H1 (cell line): ENCODE results near the gene GPRIN1. TPM values are rescaled to one million over a fixed set of nuclear protein-coding genes. Genes with fewer than 3 reads are reported as not detected.
"Not testable (repeated sequence)": the region's sequence is repeated elsewhere in the genome, so short reads cannot be mapped to it uniquely, and the experiment has no call there.

Experiments
- CTCF ChIA-PET: fragments of 300-600 bp; sonication (Branson Sonifier 250); formaldehyde crosslinking; loops from one replicate; lab custom pipeline; 2021; ENCODE audit not compliant: partially characterized antibody; lab: Charles Lee
- POLR2A ChIA-PET: fragments of 300-600 bp; sonication (Branson Sonifier 250); formaldehyde crosslinking; loops from one replicate; lab custom pipeline; 2021; ENCODE audit warnings: inconsistent platforms; ENCODE audit not compliant: partially characterized antibody; lab: Charles Lee
- DNase-seq, 2 experiments: peaks; one replicate each; pipeline versions ENCODE4 v3.0.0 to v3.0.0-alpha.2; 2010 to 2022; ENCODE audit warnings: low spot score in 2 of 2, low read depth in 1 of 2, mixed read lengths in 1 of 2
- FAIRE-seq: peaks from 2 replicates; lab custom pipeline; 2011; peaks lifted over from hg19 to GRCh38; lab: Jason Lieb, UNC
- H2AFZ ChIP-seq: 2 replicates; pipeline ENCODE4 v1.8.1; 2012; ENCODE audit warnings: low read length, inconsistent platforms
- H2AK5ac ChIP-seq: 2 replicates; pipeline ENCODE4 v1.6.1; 2013; ENCODE audit warnings: low read depth, low read length
- H2BK120ac ChIP-seq: replicated peaks from 2 replicates; pipeline ENCODE3; 2013; ENCODE audit warnings: low read depth, low read length, inconsistent platforms
- H2BK12ac ChIP-seq: 2 replicates; pipeline ENCODE4 v1.6.1; 2013; ENCODE audit warnings: low read depth, low read length
- H2BK15ac ChIP-seq: 2 replicates; pipeline ENCODE4 v1.6.1; 2013; ENCODE audit warnings: low read length
- H2BK20ac ChIP-seq: 2 replicates; pipeline ENCODE4 v1.6.1; 2013; ENCODE audit warnings: low read length
- H2BK5ac ChIP-seq: 2 replicates; pipeline ENCODE4 v1.6.1; 2013; ENCODE audit warnings: low read depth, low read length
- H3K14ac ChIP-seq: 2 replicates; pipeline ENCODE4 v1.6.1; 2013; ENCODE audit warnings: inconsistent platforms; ENCODE audit not compliant: insufficient read length
- H3K18ac ChIP-seq: 2 replicates; pipeline ENCODE4 v1.6.1; 2013; ENCODE audit warnings: low read length; ENCODE audit errors: extremely low read depth
- H3K23ac ChIP-seq: 2 replicates; pipeline ENCODE4 v1.6.1; 2013; ENCODE audit warnings: inconsistent platforms; ENCODE audit not compliant: insufficient read length
- H3K23me2 ChIP-seq: 2 replicates; pipeline ENCODE4 v1.6.1; 2013; ENCODE audit warnings: low read depth, low read length
- H3K27ac ChIP-seq: 2 replicates; pipeline ENCODE4 v1.6.1; 2011; ENCODE audit warnings: low read depth, low read length, inconsistent platforms
- H3K27me3 ChIP-seq, 4 experiments: replicated peaks in 1 of 4; 1 replicate in 1 of 4; 2 replicates in 3 of 4; pipeline versions ENCODE4 v1.6.1 to v1.8.1; 2011 to 2013; ENCODE audit warnings: low read length in 3 of 4, mild to moderate bottlenecking in 3 of 4, inconsistent platforms in 2 of 4, mixed read lengths in 2 of 4, moderate library complexity in 1 of 4; ENCODE audit not compliant: control insufficient read depth in 3 of 4, insufficient read depth in 3 of 4; ENCODE audit errors: extremely low read depth in 1 of 4
- H3K36me3 ChIP-seq, 4 experiments: 2 replicates each; pipeline versions ENCODE4 v1.6.1 to v1.8.1; 2011 to 2013; ENCODE audit warnings: mild to moderate bottlenecking in 4 of 4, low read length in 3 of 4, moderate library complexity in 2 of 4, control low read depth in 1 of 4, inconsistent platforms in 1 of 4; ENCODE audit not compliant: insufficient read depth in 4 of 4, control insufficient read depth in 2 of 4
- H3K4ac ChIP-seq: replicated peaks from 2 replicates; pipeline ENCODE3; 2013; ENCODE audit warnings: low read length, low read depth, mixed read lengths, inconsistent platforms; ENCODE audit not compliant: insufficient read length
- H3K4me1 ChIP-seq, 4 experiments: replicated peaks in 1 of 4; 1 replicate in 1 of 4; 2 replicates in 3 of 4; pipeline versions ENCODE4 v1.6.1 to v1.8.1; 2011 to 2013; ENCODE audit warnings: low read length in 3 of 4, inconsistent platforms in 2 of 4, mixed read lengths in 1 of 4; ENCODE audit not compliant: insufficient read depth in 4 of 4, control insufficient read depth in 3 of 4
- H3K4me2 ChIP-seq, 2 experiments: 2 replicates each; pipeline versions ENCODE4 v1.6.1 to v1.8.1; 2011 to 2013; ENCODE audit warnings: low read depth in 2 of 2, low read length in 2 of 2, control low read depth in 1 of 2, inconsistent platforms in 1 of 2, mild to moderate bottlenecking in 1 of 2; ENCODE audit not compliant: insufficient read depth in 1 of 2
- H3K4me3 ChIP-seq, 4 experiments: fragments of 200-600, 300-600 bp in 1 of 4; sonication (generic), shearing (Covaris generic), sonication (Bioruptor Twin) in 1 of 4; 2 replicates each; pipeline versions ENCODE4 v1.5.1 to v1.8.1; 2011 to 2016; ENCODE audit warnings: low read length in 4 of 4, low read depth in 3 of 4, control low read depth in 2 of 4, inconsistent platforms in 2 of 4, mild to moderate bottlenecking in 2 of 4, mixed read lengths in 1 of 4, moderate library complexity in 1 of 4; ENCODE audit not compliant: insufficient read depth in 2 of 4; ENCODE audit errors: extremely low read depth in 1 of 4
- H3K56ac ChIP-seq: replicated peaks from 2 replicates; pipeline ENCODE3; 2013; ENCODE audit warnings: low read depth, mild to moderate bottlenecking, mixed read lengths, low read length, inconsistent platforms; ENCODE audit not compliant: insufficient read length
- H3K79me1 ChIP-seq: 2 replicates; pipeline ENCODE4 v1.6.1; 2013; ENCODE audit warnings: low read depth, low read length, control low read depth
- H3K79me2 ChIP-seq, 2 experiments: 2 replicates each; pipeline versions ENCODE4 v1.6.1 to v1.8.1; 2012 to 2013; ENCODE audit warnings: low read length in 2 of 2, mild to moderate bottlenecking in 2 of 2, inconsistent platforms in 1 of 2; ENCODE audit not compliant: insufficient read depth in 2 of 2, control insufficient read depth in 1 of 2
- H3K9ac ChIP-seq, 4 experiments: replicated peaks in 1 of 4; 1 replicate in 1 of 4; 2 replicates in 3 of 4; pipeline versions ENCODE4 v1.6.1 to v1.8.1; 2011 to 2013; ENCODE audit warnings: low read depth in 3 of 4, low read length in 3 of 4, control low read depth in 2 of 4, mild to moderate bottlenecking in 2 of 4, moderate library complexity in 2 of 4, inconsistent platforms in 1 of 4; ENCODE audit errors: extremely low read depth in 1 of 4
- H3K9me3 ChIP-seq, 2 experiments: 2 replicates each; pipeline versions ENCODE4 v1.6.1 to v1.8.1; 2012 to 2013; ENCODE audit warnings: mild to moderate bottlenecking in 2 of 2, moderate library complexity in 2 of 2, control low read depth in 1 of 2, inconsistent platforms in 1 of 2, low read depth in 1 of 2, low read length in 1 of 2, mixed read lengths in 1 of 2; ENCODE audit not compliant: insufficient read depth in 2 of 2
- H4K20me1 ChIP-seq, 2 experiments: replicated peaks in 1 of 2; 2 replicates each; pipeline versions ENCODE3 to v1.8.1; 2011 to 2013; ENCODE audit warnings: inconsistent platforms in 2 of 2, low read length in 2 of 2, mild to moderate bottlenecking in 1 of 2; ENCODE audit not compliant: insufficient read depth in 2 of 2, control insufficient read depth in 1 of 2
- H4K5ac ChIP-seq: 2 replicates; pipeline ENCODE4 v1.6.1; 2013; ENCODE audit warnings: low read length, low read depth, mixed read lengths, inconsistent platforms; ENCODE audit not compliant: insufficient read length
- H4K8ac ChIP-seq: 2 replicates; pipeline ENCODE4 v1.8.0; 2013; ENCODE audit warnings: mild to moderate bottlenecking, moderate library complexity, low read length, inconsistent platforms; ENCODE audit not compliant: insufficient read depth; ENCODE audit errors: extremely low read depth
- H4K91ac ChIP-seq: replicated peaks from 2 replicates; pipeline ENCODE3; 2013; ENCODE audit warnings: low read length, mixed read lengths, inconsistent platforms; ENCODE audit not compliant: insufficient read length
- WGBS, 2 experiments: shearing (Covaris generic) in 1 of 2; methylation state at CpG; one replicate each; pipeline versions ENCODE4 v1.1.6 to v1.1.7; 2013 to 2015; ENCODE audit warnings: low lambda C conversion rate in 2 of 2, mixed read lengths in 2 of 2, inconsistent platforms in 1 of 2, low coverage in 1 of 2, missing lambda C conversion rate in 1 of 2; ENCODE audit not compliant: insufficient replicate concordance in 2 of 2, insufficient coverage in 1 of 2, insufficient read length in 1 of 2; ENCODE audit errors: extremely low coverage in 1 of 2, missing lambda C conversion rate in 1 of 2; 5-methylcytosine and 5-hydroxymethylcytosine counted together
- polyA plus RNA-seq, 7 experiments: library from polyadenylated mRNA; depleted of rRNA in 3 of 7; stranded (reverse) in 5 of 7; unstranded in 2 of 7; fragments of >200 nt in 5 of 7; fragments of 200-250 nt in 2 of 7; gene quantifications; 1 replicate in 5 of 7; 2 replicates in 1 of 7; 4 replicates in 1 of 7; pipeline versions ENCODE4 v1.2.1 to v1.2.3, GENCODE V29; 2011 to 2013; ENCODE audit warnings: missing spikeins in 2 of 7, mixed read lengths in 2 of 7
- total RNA-seq: library from RNA; stranded (reverse); fragmentation: NEBNext Ultra II Directional; extraction: Animal tissue kit (Norgen Biotek cat#: 25700); gene quantifications from 2 replicates; pipeline ENCODE4 v1.2.1, GENCODE V29; 2021

The GPRIN1 gene
- total and polyA plus RNA-seq, 2 of the 8 experiments (the other 6 are each of a cell fraction or from before 2014, with no cell fraction given), result 3.3 to 12.0 TPM

DNA sequence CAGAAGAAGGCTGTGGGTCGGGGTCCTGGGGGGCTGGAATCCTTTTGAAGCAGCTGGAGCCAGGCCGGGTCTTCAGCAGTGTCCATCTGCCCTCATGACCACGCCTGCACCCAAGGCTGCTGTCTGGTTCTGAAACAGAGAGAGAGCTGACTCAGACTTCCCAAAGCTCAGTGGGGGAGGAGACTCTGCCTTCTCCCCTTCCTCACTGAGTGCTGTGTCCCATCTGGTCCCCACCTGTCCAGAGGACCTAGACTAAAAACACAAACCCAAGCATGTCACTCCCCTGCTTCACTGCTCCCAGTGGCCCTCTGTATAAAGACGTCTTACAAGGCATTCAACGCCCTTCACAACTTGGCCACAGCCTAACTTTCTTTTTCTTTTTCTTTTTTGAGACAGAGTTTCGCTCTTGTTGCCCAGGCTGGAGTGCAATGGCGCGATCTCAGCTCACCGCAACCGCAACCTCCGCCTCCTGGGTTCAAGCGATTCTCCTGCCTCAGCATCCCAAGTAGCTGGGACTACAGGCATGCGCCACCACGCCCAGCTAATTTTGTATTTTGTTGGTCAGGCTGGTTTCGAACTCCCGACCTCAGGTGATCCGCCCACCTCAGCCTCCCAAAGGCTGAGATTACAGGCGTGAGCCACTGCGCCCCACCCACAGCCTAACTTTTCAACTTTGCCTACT, 10.1 kb downstream of the GPRIN1 start:
- H4K20me1 ChIP-seq, H3K79me1 ChIP-seq, H3K9me3 ChIP-seq, FAIRE-seq, H2AFZ ChIP-seq, H2BK20ac ChIP-seq, H3K18ac ChIP-seq, H3K14ac ChIP-seq, H2BK12ac ChIP-seq, H4K8ac ChIP-seq, H3K4ac ChIP-seq, H2BK120ac ChIP-seq, POLR2A ChIA-PET, H3K23me2 ChIP-seq, H3K9ac ChIP-seq, H3K36me3 ChIP-seq, H3K56ac ChIP-seq, H3K4me2 ChIP-seq, H3K23ac ChIP-seq, DNase-seq, H2AK5ac ChIP-seq, H3K4me3 ChIP-seq, H4K91ac ChIP-seq, H3K27ac ChIP-seq, H4K5ac ChIP-seq, H2BK15ac ChIP-seq, H2BK5ac ChIP-seq, H3K4me1 ChIP-seq, H3K79me2 ChIP-seq: not testable (repeated sequence)
- H3K27me3 ChIP-seq, result peaks cover 0 to 19% (median 7%) of the 10 kb centered on the region in 4 experiments; a peak in 3 of 7 replicates
- WGBS, 2 experiments, result 96% methylated on average over 19 of the region's 19 CpGs; no CpG with 5 or more reads in 1 of the 2 experiments
- CTCF ChIA-PET, result interaction anchor here (1.3 kb wide), 1 partner anchor 870 kb away, joined by 3 read pairs; no protein-coding TSS in a partner anchor
